BLaER1 (cell line): ENCODE results near the gene KRTCAP2.
"Not testable (repeated sequence)": the region's sequence is repeated elsewhere in the genome, so short reads cannot be mapped to it uniquely, and the experiment has no call there.

Experiments
- H3K27ac ChIP-seq: shearing (Covaris generic); formaldehyde crosslinking; 2 replicates; pipeline ENCODE4 v1.8.1; 2022
- H3K27me3 ChIP-seq: shearing (Covaris generic); formaldehyde crosslinking; 2 replicates; pipeline ENCODE4 v1.8.1; 2022
- H3K36me3 ChIP-seq: shearing (Covaris generic); formaldehyde crosslinking; 2 replicates; pipeline ENCODE4 v1.8.1; 2022
- H3K4me1 ChIP-seq: shearing (Covaris generic); formaldehyde crosslinking; 2 replicates; pipeline ENCODE4 v1.8.1; 2022
- H3K4me2 ChIP-seq: shearing (Covaris generic); formaldehyde crosslinking; 2 replicates; pipeline ENCODE4 v1.8.1; 2022
- H3K4me3 ChIP-seq: shearing (Covaris generic); formaldehyde crosslinking; 2 replicates; pipeline ENCODE4 v1.8.1; 2022
- H3K9ac ChIP-seq: shearing (Covaris generic); formaldehyde crosslinking; 2 replicates; pipeline ENCODE4 v1.8.1; 2022
- H3K9me3 ChIP-seq: shearing (Covaris generic); formaldehyde crosslinking; 2 replicates; pipeline ENCODE4 v1.8.1; 2022
- H4K20me1 ChIP-seq: shearing (Covaris generic); formaldehyde crosslinking; 2 replicates; pipeline ENCODE4 v1.8.1; 2022
- Cebpa-rat ChIP-seq: shearing (Covaris generic); IDR thresholded peaks from 2 replicates; pipeline ENCODE4 v1.8.1; 2022

KRTCAP2 gene

DNA sequence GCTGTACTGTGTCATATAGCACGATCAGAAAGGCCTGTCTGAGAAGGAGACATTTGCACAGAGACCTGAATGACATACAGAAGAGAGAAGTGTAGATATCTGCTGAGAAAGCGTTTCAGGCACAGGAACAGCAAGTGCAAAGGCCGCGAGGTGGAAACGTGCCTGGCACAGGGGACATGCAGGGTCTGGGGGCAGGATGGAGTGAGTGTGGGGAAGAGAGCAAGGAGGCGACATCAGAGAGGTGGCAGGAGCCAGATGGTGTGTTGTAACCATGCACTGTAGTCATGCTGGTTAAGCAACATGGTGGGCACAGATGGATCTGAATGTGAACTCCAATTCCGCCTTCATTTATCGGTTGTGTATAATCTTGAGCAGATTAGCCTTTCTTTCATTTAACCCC, 13.0 kb downstream of the KRTCAP2 start:
- H3K27ac ChIP-seq = no peak overlapping the region
- no peak overlapping the region for H3K9ac ChIP-seq
- peaks cover 4% of the 10 kb centered on the region for H3K4me1 ChIP-seq
- 0 out of 2 replicates have a peak, but pooled peaks have one; percentile 7 for TF ChIP-seq Cebpa-rat
- H3K36me3 ChIP-seq = no peaks in the 10 kb centered on the region
- no peaks in the 10 kb centered on the region for H3K27me3 ChIP-seq
- peaks cover 8% of the 10 kb centered on the region; the same call in 1 of the 2 replicates for H3K9me3 ChIP-seq
- H3K4me3 ChIP-seq = no peak overlapping the region
- H3K4me2 ChIP-seq = no peak overlapping the region
- H4K20me1 ChIP-seq = no peaks in the 10 kb centered on the region

GRCh38 chr1:155158991-155159390, 14.1 kb downstream of the KRTCAP2 start:
- H3K27me3 ChIP-seq = no peaks in the 10 kb centered on the region
- no peak overlapping the region for H3K9ac ChIP-seq
- no peaks in the 10 kb centered on the region for H3K36me3 ChIP-seq
- no peak overlapping the region for H3K4me3 ChIP-seq
- TF ChIP-seq Cebpa-rat = no peak
- H3K4me1 ChIP-seq = no peaks in the 10 kb centered on the region
- no peaks in the 10 kb centered on the region for H3K9me3 ChIP-seq
- no peak overlapping the region for H3K27ac ChIP-seq
- no peaks in the 10 kb centered on the region for H4K20me1 ChIP-seq
- H3K4me2 ChIP-seq = no peak overlapping the region

DNA sequence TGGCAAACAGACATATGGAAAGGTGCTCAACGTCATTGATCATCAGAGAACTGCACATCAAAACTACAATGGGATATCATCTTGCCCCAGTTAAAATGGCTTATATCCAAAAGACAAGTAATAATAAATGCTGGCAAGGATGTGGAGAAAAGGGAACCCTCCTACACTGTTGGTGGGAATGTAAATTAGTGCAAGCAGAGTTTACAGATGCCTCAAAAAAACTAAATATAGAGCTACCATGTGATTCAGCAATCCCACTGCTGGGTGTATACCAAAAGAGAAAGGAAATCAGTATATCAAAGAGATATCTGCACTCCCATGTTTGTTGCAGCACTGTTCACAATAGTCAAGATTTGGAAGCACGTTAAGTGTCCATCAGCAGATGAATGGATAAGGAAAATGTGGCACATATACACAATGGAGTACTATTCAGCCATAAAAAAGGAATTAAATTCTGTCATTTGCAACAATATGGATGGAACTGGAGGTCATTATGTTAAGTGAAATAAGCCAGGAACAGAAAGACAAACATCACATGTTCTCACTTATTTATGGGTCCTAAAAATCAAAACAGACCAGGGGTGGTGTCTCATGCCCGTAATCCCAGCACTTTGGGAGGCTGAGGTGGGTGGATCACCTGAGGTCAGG, 17.0 kb downstream of the KRTCAP2 start:
- H3K9ac ChIP-seq, H3K36me3 ChIP-seq, H3K9me3 ChIP-seq, H3K27ac ChIP-seq, H3K27me3 ChIP-seq, H4K20me1 ChIP-seq, H3K4me3 ChIP-seq, H3K4me1 ChIP-seq, H3K4me2 ChIP-seq: not testable (repeated sequence)

GRCh38 chr1:155145491-155145890, 27.6 kb downstream of the KRTCAP2 start:
- H3K4me1 ChIP-seq = 0 out of 2 replicates have a peak, but pooled peaks cover 5% of the 10 kb centered on the region
- no peak overlapping the region for H3K9ac ChIP-seq
- H3K27me3 ChIP-seq = no peaks in the 10 kb centered on the region
- H3K27ac ChIP-seq = no peak overlapping the region
- no peak overlapping the region for H3K4me2 ChIP-seq
- no peak overlapping the region for H3K4me3 ChIP-seq
- H3K9me3 ChIP-seq = no peaks in the 10 kb centered on the region
- no peaks in the 10 kb centered on the region for H3K36me3 ChIP-seq
- no peaks in the 10 kb centered on the region for H4K20me1 ChIP-seq
- TF ChIP-seq Cebpa-rat = no peak

DNA sequence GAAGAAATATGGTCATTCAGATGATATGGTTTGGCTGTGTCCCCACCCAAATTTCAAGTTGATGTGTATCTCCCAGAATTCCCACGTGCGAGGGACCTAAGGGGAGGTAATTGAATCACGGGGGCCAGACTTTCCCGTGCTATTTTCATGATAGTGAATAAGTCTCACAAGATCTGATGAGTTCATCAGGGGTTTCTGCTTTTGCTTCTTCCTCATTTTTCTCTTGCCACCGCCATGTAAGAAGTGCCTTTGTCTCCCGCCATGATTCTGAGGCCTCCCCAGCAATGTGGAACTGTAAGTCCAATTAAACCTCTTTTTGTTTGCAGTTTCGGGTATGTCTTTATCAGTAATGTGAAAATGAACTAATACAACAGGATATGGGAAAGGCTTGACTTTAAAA, 31.4 kb downstream of the KRTCAP2 start:
- Histone ChIP-seq H3K4me3 (no peak overlapping the region), H3K27me3 (no peaks in the 10 kb centered on the region), H3K4me2 (no peak overlapping the region), H3K9ac (no peak overlapping the region), H3K36me3 (peaks cover 17% of the 10 kb centered on the region), H3K27ac (no peak overlapping the region), H3K4me1 (peaks cover 37% of the 10 kb centered on the region), H3K9me3 (no peaks in the 10 kb centered on the region), H4K20me1 (no peaks in the 10 kb centered on the region)
- no peak for TF ChIP-seq Cebpa-rat

GRCh38 chr1:155140630-155140953, 32.5 kb downstream of the KRTCAP2 start:
- H3K27me3 ChIP-seq = no peaks in the 10 kb centered on the region
- H3K4me2 ChIP-seq = peak overlapping the region; percentile 89
- no peak for TF ChIP-seq Cebpa-rat
- H3K36me3 ChIP-seq = peaks cover 17% of the 10 kb centered on the region
- H3K27ac ChIP-seq = peak overlapping the region; percentile 82
- H3K4me3 ChIP-seq = peak overlapping the region; percentile 87
- peaks cover 40% of the 10 kb centered on the region for H3K4me1 ChIP-seq
- H3K9ac ChIP-seq = peak overlapping the region; percentile 90
- no peaks in the 10 kb centered on the region for H3K9me3 ChIP-seq
- no peaks in the 10 kb centered on the region for H4K20me1 ChIP-seq

- TF ChIP-seq Cebpa-rat = no peak
- peaks cover 43% of the 10 kb centered on the region for H3K4me1 ChIP-seq
- peak within 1 kb of the TSS; percentile 82 for H3K27ac ChIP-seq
- peak within 1 kb of the TSS; percentile 89 for H3K4me2 ChIP-seq
- H3K27me3 ChIP-seq = no peaks in the 10 kb centered on the region
- H4K20me1 ChIP-seq = no peaks in the 10 kb centered on the region
- H3K4me3 ChIP-seq = peak within 1 kb of the TSS; percentile 87
- no peaks in the 10 kb centered on the region for H3K9me3 ChIP-seq
- peaks cover 17% of the 10 kb centered on the region for H3K36me3 ChIP-seq
- H3K9ac ChIP-seq = peak within 1 kb of the TSS; percentile 90
These were observed 33.0 kb downstream of the KRTCAP2 start, which contains the start of gene DPM3 for GRCh38 chr1:155139895-155140629. Gene DPM3 (minus strand): TSS chr1:155140531. CDS start chr1:155140240, 291 bp downstream.

DNA sequence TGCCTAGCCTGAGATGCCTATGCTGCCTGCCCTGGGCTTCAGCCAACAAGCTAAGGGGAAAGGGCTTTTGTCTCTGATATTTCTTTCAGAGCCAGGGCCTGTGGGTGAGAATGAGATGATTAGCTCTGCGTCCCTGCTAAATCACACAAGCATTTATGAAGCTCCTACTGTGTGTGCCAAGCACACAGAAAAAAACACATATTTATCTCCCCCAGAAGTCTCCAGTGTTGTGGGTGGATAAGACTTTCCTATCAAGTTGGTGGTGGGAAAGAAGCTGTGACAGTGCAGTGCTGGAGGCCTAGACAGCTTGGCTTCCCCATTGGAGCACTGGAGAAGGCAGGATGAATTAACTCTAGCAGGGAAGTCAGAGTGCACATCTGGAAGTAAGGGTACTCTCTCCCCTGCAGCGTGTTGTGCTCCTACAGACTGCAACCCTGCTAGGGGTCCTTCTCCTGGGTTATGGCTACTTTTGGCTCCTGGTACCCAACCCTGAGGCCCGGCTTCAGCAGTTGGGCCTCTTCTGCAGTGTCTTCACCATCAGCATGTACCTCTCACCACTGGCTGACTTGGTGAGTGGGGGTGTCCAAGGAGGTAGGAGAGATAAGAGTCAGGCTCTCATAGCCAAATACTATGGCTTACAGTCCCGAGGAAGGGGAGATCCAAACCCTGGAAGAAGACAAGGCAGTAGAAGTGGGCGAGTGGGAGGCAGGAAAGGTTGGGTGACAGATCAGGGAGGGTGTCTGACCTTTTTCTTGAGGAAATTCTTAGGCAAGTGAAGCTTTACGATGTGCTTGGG, 35.8 kb downstream of the KRTCAP2 start:
- Histone ChIP-seq H3K27ac (peak overlapping the region; percentile 91), H3K4me3 (peak overlapping the region; percentile 80), H3K36me3 (peaks cover 43% of the 10 kb centered on the region), H4K20me1 (no peaks in the 10 kb centered on the region), H3K4me1 (peaks cover 54% of the 10 kb centered on the region), H3K9me3 (no peaks in the 10 kb centered on the region), H3K9ac (peak overlapping the region; percentile 84), H3K4me2 (peak overlapping the region; percentile 89), H3K27me3 (no peaks in the 10 kb centered on the region)
- TF ChIP-seq Cebpa-rat = no peak

DNA sequence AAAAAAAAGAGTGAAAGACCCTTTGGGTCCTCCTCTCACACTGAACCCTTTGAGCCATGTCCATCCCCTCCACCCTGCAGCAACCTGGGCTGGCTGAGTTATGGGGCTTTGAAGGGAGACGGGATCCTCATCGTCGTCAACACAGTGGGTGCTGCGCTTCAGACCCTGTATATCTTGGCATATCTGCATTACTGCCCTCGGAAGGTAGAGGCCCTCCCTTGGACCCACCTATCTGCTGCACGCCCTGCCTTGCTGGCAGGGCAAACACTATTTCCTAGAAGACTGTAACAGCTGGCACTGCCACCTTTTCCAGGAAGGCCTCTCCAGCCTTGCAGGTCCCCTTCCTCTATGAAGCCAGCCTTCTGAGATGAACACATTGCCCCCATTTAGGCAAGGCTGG, 36.4 kb downstream of the KRTCAP2 start:
- Histone ChIP-seq H3K4me2 (peak overlapping the region; percentile 89), H3K27ac (peak overlapping the region; percentile 91), H3K9ac (peak overlapping the region; percentile 84), H3K27me3 (no peaks in the 10 kb centered on the region), H4K20me1 (no peaks in the 10 kb centered on the region), H3K4me3 (peak overlapping the region; percentile 80), H3K9me3 (no peaks in the 10 kb centered on the region), H3K36me3 (peaks cover 49% of the 10 kb centered on the region), H3K4me1 (peaks cover 56% of the 10 kb centered on the region)
- TF ChIP-seq Cebpa-rat = no peak
